NCI-H748 (cell line): ENCODE measurements around the gene FAM163B.
A peak's percentile ranks its signal among the peaks of the same experiment; 100 is the strongest.

Experiments used
- DNase-seq: peaks from one replicate; lab custom pipeline; 2025; ENCODE audit not compliant: unreplicated experiment; lab: John Stamatoyannopoulos, UW

FAM163B gene

GRCh38 chr9:133609311-133610098 is at the start of gene FAM163B:
TSS of gene FAM163B (minus strand) at chr9:133609389. CDS start at chr9:133580223, 29,166 bp downstream.
- peak; percentile 71 for DNase-seq

- peak; percentile 66 for DNase-seq
Observed at GRCh38 chr9:133657120-133657661, 48.0 kb upstream of the FAM163B start.

GRCh38 chr9:133656211-133657119 is 47.3 kb upstream of the FAM163B start:
- no peak for DNase-seq

GRCh38 chr9:133655701-133656100 is 46.5 kb upstream of the FAM163B start:
- DNase-seq, result no peak

GRCh38 chr9:133654736-133655657 is 45.8 kb upstream of the FAM163B start:
- no peak for DNase-seq

GRCh38 chr9:133653638-133654037 is 44.4 kb upstream of the FAM163B start:
- no peak for DNase-seq

GRCh38 chr9:133650026-133650425 is 40.8 kb upstream of the FAM163B start:
- DNase-seq, result no peak

- no peak for DNase-seq
Observed at GRCh38 chr9:133649194-133649593, 40.0 kb upstream of the FAM163B start.

- DNase-seq, result peak; percentile 63
Observed at GRCh38 chr9:133647765-133648469, 38.7 kb upstream of the FAM163B start.

GRCh38 chr9:133647148-133647547 is 38.0 kb upstream of the FAM163B start:
- no peak for DNase-seq

- no peak for DNase-seq
Observed at GRCh38 chr9:133645021-133645765, 36.0 kb upstream of the FAM163B start.

- no peak for DNase-seq
Observed at GRCh38 chr9:133643978-133644760, 35.0 kb upstream of the FAM163B start.

- DNase-seq, result no peak
Observed at GRCh38 chr9:133643362-133643755, 34.2 kb upstream of the FAM163B start.

- no peak for DNase-seq
Observed at GRCh38 chr9:133642708-133643361, 33.6 kb upstream of the FAM163B start.

GRCh38 chr9:133641861-133642595 is 32.8 kb upstream of the FAM163B start:
- no peak for DNase-seq

GRCh38 chr9:133641396-133641655 is 32.1 kb upstream of the FAM163B start:
- no peak for DNase-seq

- peak; percentile 59 for DNase-seq
Observed at GRCh38 chr9:133640580-133641395, 31.6 kb upstream of the FAM163B start.
